ENCODE measurements around the gene MYO15B. TPM values are rescaled to one million over a fixed set of nuclear protein-coding genes. Genes with fewer than 3 reads are reported as not detected.

MYO15B gene
- total RNA-seq, 1 donor from 2014 or later = 4.3 TPM

DNA sequence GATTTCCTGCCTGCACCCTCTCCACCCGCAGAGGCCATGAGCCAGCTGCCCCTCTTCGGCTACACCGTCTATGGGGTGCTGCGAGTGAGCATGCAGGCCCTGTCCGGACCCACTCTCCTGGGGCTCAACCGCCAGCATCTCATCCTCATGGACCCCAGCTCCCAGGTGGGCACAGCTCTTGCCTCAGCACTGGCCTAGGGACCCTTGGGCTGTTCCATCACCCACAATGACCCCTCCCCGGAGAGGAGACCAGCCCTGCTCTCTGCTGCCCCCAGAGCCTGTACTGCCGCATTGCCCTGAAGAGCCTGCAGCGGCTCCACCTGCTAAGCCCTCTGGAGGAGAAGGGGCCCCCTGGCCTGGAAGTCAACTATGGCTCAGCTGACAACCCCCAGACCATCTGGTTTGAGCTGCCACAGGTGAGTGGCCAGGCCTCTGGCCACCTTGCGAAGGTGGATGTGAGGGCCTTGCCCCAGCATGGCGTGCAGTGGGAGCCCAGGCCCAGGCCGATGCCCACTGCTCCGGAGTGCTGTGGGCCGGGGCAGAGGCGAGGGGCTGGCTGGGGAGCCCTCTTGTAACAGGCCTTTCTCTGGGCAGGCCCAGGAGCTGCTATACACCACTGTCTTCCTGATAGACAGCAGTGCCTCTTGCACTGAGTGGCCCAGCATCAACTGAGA lies 38.4 kb downstream of the MYO15B start:
- TF ChIP-seq, protein P1, sequence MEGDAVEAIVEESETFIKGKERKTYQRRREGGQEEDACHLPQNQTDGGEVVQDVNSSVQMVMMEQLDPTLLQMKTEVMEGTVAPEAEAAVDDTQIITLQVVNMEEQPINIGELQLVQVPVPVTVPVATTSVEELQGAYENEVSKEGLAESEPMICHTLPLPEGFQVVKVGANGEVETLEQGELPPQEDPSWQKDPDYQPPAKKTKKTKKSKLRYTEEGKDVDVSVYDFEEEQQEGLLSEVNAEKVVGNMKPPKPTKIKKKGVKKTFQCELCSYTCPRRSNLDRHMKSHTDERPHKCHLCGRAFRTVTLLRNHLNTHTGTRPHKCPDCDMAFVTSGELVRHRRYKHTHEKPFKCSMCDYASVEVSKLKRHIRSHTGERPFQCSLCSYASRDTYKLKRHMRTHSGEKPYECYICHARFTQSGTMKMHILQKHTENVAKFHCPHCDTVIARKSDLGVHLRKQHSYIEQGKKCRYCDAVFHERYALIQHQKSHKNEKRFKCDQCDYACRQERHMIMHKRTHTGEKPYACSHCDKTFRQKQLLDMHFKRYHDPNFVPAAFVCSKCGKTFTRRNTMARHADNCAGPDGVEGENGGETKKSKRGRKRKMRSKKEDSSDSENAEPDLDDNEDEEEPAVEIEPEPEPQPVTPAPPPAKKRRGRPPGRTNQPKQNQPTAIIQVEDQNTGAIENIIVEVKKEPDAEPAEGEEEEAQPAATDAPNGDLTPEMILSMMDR (IDR thresholded peaks at IDR 0.05; ENCODE audit: insufficient read depth, low read length, poor library complexity, severe bottlenecking) = peak; percentile 85
- Histone ChIP-seq H3K36me3 (ENCODE audit: control insufficient read depth, insufficient read depth, low read length) (no peaks in the 10 kb centered on the region), H3K4me3 (ENCODE audit: low read depth, low read length) (no peak overlapping the region), H3K27me3 (ENCODE audit: control insufficient read depth, insufficient read depth, low read length) (peaks cover 8% of the 10 kb centered on the region)
- no peak for DNase-seq (ENCODE audit: low read depth)

DNA sequence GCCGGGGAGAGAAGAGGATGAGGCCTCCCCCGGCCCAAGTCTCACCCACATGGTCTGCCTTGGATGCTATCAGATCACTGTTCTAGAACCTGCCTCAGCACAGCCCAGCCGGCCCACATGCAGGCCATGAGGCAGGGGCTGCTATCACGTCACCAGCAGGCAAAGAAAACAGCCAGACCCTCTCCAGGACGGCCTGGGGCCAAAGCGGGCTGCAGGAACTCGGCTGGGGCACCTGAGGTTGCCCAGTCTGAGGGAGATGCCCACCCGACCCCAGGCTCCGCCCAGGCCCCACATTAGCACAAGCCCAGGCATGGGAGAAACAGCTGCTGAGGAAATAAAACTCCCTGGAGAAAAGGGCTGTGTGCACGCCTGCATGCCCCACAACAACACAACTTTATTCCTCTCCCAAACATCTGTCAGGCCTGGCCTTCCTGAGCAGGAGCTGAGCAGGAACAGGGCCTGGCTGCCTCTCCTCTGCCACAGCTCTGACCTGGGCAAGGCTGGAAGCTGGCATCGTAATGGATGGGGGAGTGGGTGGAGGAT lies 39.0 kb downstream of the MYO15B start:
- Histone ChIP-seq H3K4me3 (ENCODE audit: low read depth, low read length) (no peak overlapping the region), H3K27me3 (ENCODE audit: control insufficient read depth, insufficient read depth, low read length) (peaks cover 7% of the 10 kb centered on the region), H3K36me3 (ENCODE audit: control insufficient read depth, insufficient read depth, low read length) (no peaks in the 10 kb centered on the region)
- TF ChIP-seq, protein P1 (IDR thresholded peaks at IDR 0.05; ENCODE audit: insufficient read depth, low read length, poor library complexity, severe bottlenecking) = no peak
- no peak for DNase-seq (ENCODE audit: low read depth)

DNA sequence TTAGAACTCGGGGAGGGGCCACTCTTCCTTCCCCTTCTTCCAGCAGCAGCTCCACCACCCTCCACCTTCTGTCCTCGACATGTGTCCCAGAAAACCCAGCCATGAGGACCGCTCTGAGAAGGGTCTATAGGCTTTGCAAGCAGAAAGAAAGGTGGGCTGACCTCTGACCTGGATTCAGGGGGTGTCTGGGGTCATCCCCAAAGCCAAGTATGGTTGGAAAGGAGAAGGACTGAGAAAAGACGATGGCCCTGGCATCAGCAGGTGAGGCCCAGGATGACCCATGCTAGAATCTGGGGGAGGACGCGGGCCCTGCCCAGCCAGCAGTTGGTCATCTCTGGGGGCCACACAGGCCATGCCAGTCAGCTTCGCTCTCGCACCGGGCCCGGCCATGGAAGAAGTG lies 39.5 kb downstream of the MYO15B start:
- Histone ChIP-seq H3K4me3 (ENCODE audit: low read depth, low read length) (no peak overlapping the region), H3K27me3 (ENCODE audit: control insufficient read depth, insufficient read depth, low read length) (peaks cover 4% of the 10 kb centered on the region), H3K36me3 (ENCODE audit: control insufficient read depth, insufficient read depth, low read length) (no peaks in the 10 kb centered on the region)
- TF ChIP-seq, protein P1 (IDR thresholded peaks at IDR 0.05; ENCODE audit: insufficient read depth, low read length, poor library complexity, severe bottlenecking) = no peak
- DNase-seq (ENCODE audit: low read depth) = no peak

DNA sequence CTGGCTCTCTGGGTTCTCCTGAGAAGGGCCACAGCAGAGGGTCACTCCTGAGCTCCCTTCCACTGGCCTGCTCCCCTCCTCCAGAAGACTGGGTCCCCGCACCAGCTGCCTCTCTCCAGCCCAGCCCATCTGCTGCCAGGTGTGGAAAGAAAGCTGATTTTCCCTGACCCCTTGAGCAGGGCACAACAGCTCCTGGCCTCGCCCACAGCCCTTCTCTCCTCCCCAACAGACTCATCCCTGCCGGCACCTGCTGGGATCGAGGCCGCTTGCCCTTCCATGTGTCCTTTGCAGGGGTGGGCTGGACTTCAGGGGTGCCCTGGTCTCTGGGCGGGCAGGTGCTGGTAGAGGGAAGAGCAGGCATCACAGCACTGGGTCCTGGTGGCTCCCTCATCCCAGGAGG lies 40.8 kb downstream of the MYO15B start:
- H3K27me3 ChIP-seq (ENCODE audit: control insufficient read depth, insufficient read depth, low read length) = no peaks in the 10 kb centered on the region
- TF ChIP-seq, protein P1 (IDR thresholded peaks at IDR 0.05; ENCODE audit: insufficient read depth, low read length, poor library complexity, severe bottlenecking) = no peak
- H3K4me3 ChIP-seq (ENCODE audit: low read depth, low read length) = no peak overlapping the region
- no peak for DNase-seq (ENCODE audit: low read depth)
- H3K36me3 ChIP-seq (ENCODE audit: control insufficient read depth, insufficient read depth, low read length) = no peaks in the 10 kb centered on the region

DNA sequence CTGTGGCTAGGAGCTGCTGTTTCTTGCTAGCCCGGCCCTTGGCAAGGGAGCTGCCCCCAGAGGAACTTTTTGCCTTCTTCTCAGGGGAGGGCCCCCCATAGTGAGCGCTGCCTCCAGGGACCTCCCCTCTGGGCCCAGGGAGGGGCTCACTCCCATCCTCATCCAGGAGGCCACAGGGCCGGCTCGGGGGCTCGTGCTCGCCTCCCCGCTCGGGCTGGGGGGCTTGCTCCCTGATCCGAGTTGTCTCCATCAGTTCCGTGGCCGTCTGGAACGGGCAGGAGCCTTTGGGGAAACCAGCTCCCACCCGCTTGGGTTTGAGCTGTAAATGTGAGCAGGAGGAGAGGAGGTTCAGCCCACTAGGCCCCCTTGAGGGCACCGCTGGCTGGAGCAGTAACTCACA lies 41.6 kb downstream of the MYO15B start:
- TF ChIP-seq, protein P1 (IDR thresholded peaks at IDR 0.05; ENCODE audit: insufficient read depth, low read length, poor library complexity, severe bottlenecking) = no peak
- no peak for DNase-seq (ENCODE audit: low read depth)
- H3K27me3 ChIP-seq (ENCODE audit: control insufficient read depth, insufficient read depth, low read length) = no peaks in the 10 kb centered on the region
- no peaks in the 10 kb centered on the region for H3K36me3 ChIP-seq (ENCODE audit: control insufficient read depth, insufficient read depth, low read length)
- no peak overlapping the region for H3K4me3 ChIP-seq (ENCODE audit: low read depth, low read length)

Measured in kidney epithelial cell (primary cell).